PFSK-1 (cell line): ENCODE data around the gene GSG1L.

ENCODE experiments used
- POLR2AphosphoS5 ChIP-seq: IDR thresholded peaks from 2 replicates; pipeline ENCODE4 v1.6.1; 2012; ENCODE audit warnings: low read depth, mild to moderate bottlenecking, control low read depth, low read length, moderate library complexity
- TAF1 ChIP-seq: IDR thresholded peaks from 2 replicates; pipeline ENCODE4 v1.6.1; 2012; ENCODE audit warnings: low read length, control low read depth, borderline replicate concordance; ENCODE audit not compliant: insufficient read depth
- TF ChIP-seq, protein P1 (sequence below), 2 experiments: IDR thresholded peaks; 2 replicates each; pipeline versions ENCODE4 v1.6.1 to v1.8.0; 2011 to 2012; ENCODE audit warnings: low read depth in 2 of 2, low read length in 2 of 2, control low read depth in 1 of 2, inconsistent platforms in 1 of 2, mild to moderate bottlenecking in 1 of 2, moderate library complexity in 1 of 2; ENCODE audit not compliant: insufficient read depth in 1 of 2

GRCh38 chr16:27967169-27967568, 96.3 kb downstream of the GSG1L start:
- TF ChIP-seq, protein P1, sequence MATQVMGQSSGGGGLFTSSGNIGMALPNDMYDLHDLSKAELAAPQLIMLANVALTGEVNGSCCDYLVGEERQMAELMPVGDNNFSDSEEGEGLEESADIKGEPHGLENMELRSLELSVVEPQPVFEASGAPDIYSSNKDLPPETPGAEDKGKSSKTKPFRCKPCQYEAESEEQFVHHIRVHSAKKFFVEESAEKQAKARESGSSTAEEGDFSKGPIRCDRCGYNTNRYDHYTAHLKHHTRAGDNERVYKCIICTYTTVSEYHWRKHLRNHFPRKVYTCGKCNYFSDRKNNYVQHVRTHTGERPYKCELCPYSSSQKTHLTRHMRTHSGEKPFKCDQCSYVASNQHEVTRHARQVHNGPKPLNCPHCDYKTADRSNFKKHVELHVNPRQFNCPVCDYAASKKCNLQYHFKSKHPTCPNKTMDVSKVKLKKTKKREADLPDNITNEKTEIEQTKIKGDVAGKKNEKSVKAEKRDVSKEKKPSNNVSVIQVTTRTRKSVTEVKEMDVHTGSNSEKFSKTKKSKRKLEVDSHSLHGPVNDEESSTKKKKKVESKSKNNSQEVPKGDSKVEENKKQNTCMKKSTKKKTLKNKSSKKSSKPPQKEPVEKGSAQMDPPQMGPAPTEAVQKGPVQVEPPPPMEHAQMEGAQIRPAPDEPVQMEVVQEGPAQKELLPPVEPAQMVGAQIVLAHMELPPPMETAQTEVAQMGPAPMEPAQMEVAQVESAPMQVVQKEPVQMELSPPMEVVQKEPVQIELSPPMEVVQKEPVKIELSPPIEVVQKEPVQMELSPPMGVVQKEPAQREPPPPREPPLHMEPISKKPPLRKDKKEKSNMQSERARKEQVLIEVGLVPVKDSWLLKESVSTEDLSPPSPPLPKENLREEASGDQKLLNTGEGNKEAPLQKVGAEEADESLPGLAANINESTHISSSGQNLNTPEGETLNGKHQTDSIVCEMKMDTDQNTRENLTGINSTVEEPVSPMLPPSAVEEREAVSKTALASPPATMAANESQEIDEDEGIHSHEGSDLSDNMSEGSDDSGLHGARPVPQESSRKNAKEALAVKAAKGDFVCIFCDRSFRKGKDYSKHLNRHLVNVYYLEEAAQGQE (IDR thresholded peaks at IDR 0.05; ENCODE audit: insufficient read depth in 1 of 2, low read depth in 2 of 2, low read length in 2 of 2) = no peak
- no peak for TF ChIP-seq TAF1
- TF ChIP-seq POLR2AphosphoS5 = no peak
